SU-DHL-6 (cell line): ENCODE results near the gene COL20A1.

Source experiments
- CTCF ChIP-seq: fragments of 200-600 bp; sonication (generic); IDR thresholded peaks from one replicate; pipeline ENCODE4 v1.5.1; 2017; ENCODE audit warnings: antibody characterized with exemption, mild to moderate bottlenecking, low read length, moderate library complexity; ENCODE audit not compliant: insufficient read depth, poor library complexity, severe bottlenecking
- EZH2phosphoT487 ChIP-seq: fragments of 200-600 bp; sonication (generic), shearing (Covaris generic); conservative IDR thresholded peaks from 2 replicates; pipeline ENCODE4 v1.6.1; 2018; ENCODE audit warnings: mild to moderate bottlenecking, antibody characterized with exemption, low read length, moderate library complexity, mixed read lengths

- no peak for TF ChIP-seq EZH2phosphoT487
- TF ChIP-seq CTCF, result no peak
These were observed at the start of gene COL20A1 for GRCh38 chr20:63292904-63293303.
